Endodermal cell (in vitro differentiated cells): Measurements from ENCODE around the gene MAP7D2. TPM values are rescaled to one million over a fixed set of nuclear protein-coding genes. Genes with fewer than 3 reads are reported as not detected.

ENCODE experiments used
- DNase-seq: peaks from one replicate; pipeline ENCODE4 v3.0.0-alpha.2; 2017
- H3K27ac ChIP-seq: 2 replicates; pipeline ENCODE4 v1.5.1; 2013; ENCODE audit warnings: mild to moderate bottlenecking, low read depth, low read length, moderate library complexity
- H3K27me3 ChIP-seq: 2 replicates; pipeline ENCODE4 v1.6.1; 2013; ENCODE audit warnings: mild to moderate bottlenecking, low read length, moderate library complexity; ENCODE audit not compliant: insufficient read depth, control insufficient read depth, poor library complexity, severe bottlenecking
- H3K36me3 ChIP-seq: 2 replicates; pipeline ENCODE4 v1.7.0; 2013; ENCODE audit warnings: mild to moderate bottlenecking, low read length, moderate library complexity; ENCODE audit not compliant: control insufficient read depth, insufficient read depth
- H3K4me1 ChIP-seq: one replicate; pipeline ENCODE4 v1.7.0; 2013; ENCODE audit warnings: low read length; ENCODE audit not compliant: control insufficient read depth, insufficient read depth
- H3K4me3 ChIP-seq: 2 replicates; pipeline ENCODE4 v1.5.1; 2013; ENCODE audit warnings: mild to moderate bottlenecking, low read length, moderate library complexity
- H3K9ac ChIP-seq: 2 replicates; pipeline ENCODE4 v1.6.1; 2013; ENCODE audit warnings: mild to moderate bottlenecking, low read length, moderate library complexity; ENCODE audit not compliant: poor library complexity, severe bottlenecking; ENCODE audit errors: extremely low read depth
- H3K9me3 ChIP-seq: 2 replicates; pipeline ENCODE4 v1.6.1; 2013; ENCODE audit warnings: mild to moderate bottlenecking, low read length, moderate library complexity; ENCODE audit not compliant: control insufficient read depth
- H3K27ac Mint-ChIP-seq: 2 replicates; pipeline ENCODE4 v1.8.0; 2020; ENCODE audit warnings: mixed read lengths
- H3K27me3 Mint-ChIP-seq: 2 replicates; pipeline ENCODE4 v1.8.0; 2021; ENCODE audit warnings: mild to moderate bottlenecking, mixed read lengths; ENCODE audit not compliant: insufficient read depth
- H3K36me3 Mint-ChIP-seq: 2 replicates; pipeline ENCODE4 v1.8.0; 2020; ENCODE audit warnings: low read depth, mixed read lengths
- H3K4me1 Mint-ChIP-seq: 2 replicates; pipeline ENCODE4 v1.8.0; 2020; ENCODE audit warnings: mixed read lengths
- H3K4me3 Mint-ChIP-seq: 2 replicates; pipeline ENCODE4 v1.8.0; 2020; ENCODE audit warnings: mild to moderate bottlenecking, moderate library complexity, mixed read lengths
- H3K9me3 Mint-ChIP-seq: 2 replicates; pipeline ENCODE4 v1.8.0; 2020; ENCODE audit warnings: mild to moderate bottlenecking, mixed read lengths
- WGBS, 2 experiments: methylation state at CpG; one replicate each; pipeline versions ENCODE4 v1.1.5 to v1.1.7; 2013; ENCODE audit warnings: missing lambda C conversion rate in 2 of 2, mixed read lengths in 1 of 2; ENCODE audit not compliant: insufficient coverage in 1 of 2, insufficient read length in 1 of 2; 5-methylcytosine and 5-hydroxymethylcytosine counted together
- total RNA-seq, 2 donors: library from RNA; stranded (reverse); fragmentation: NEBNext Ultra II Directional in 1 of 2; extraction: Animal tissue kit (Norgen Biotek cat#: 25700) in 1 of 2; gene quantifications; 2 replicates in 1 of 2; 3 replicates in 1 of 2; pipeline ENCODE4 v1.2.1, GENCODE V29; 2021
- TF ChIP-seq, protein P1 (sequence below): fragments of 200-600 bp; sonication (generic); conservative IDR thresholded peaks from 2 replicates; pipeline ENCODE4 v1.5.0; 2021; ENCODE audit warnings: antibody characterized with exemption, mild to moderate bottlenecking

The MAP7D2 gene
- total RNA-seq, 2 donors from 2014 or later: 1.5 to 1.9 TPM

DNA sequence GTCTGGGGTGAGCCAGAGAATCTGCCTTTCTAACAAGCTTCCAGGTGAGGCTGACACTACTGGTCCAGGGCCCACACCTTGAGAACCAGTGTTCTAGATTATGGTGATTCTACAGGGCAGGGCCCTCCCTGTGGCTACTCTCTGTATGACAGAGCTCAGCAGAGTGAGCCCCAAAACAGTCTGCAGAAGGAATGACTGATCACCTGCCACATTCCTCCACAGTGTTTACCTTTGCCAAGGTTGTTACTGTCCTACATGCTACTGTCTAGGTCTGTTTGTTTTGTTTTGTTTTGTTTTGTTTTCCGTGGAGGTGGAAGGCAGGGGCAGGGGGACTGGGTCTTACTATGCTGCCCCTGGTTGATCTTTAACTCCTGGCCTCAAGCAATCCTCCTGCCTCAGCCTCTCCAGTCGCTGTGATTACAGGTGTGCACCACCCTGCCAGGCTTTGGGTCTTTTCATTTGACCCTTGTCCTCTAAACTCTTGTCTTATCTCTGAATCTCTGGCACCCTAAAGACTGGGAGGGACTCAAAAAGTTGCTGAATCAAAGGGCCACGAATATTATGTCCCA lies 45.1 kb downstream of the MAP7D2 start:
- H3K4me3 Mint-ChIP-seq: no peak overlapping the region
- no peak overlapping the region for H3K4me3 ChIP-seq
- peaks cover 2% of the 10 kb centered on the region for H3K4me1 Mint-ChIP-seq
- no peak for DNase-seq
- peaks cover 59% of the 10 kb centered on the region for H3K9me3 Mint-ChIP-seq
- H3K9ac ChIP-seq: no peak overlapping the region
- TF ChIP-seq, protein P1, sequence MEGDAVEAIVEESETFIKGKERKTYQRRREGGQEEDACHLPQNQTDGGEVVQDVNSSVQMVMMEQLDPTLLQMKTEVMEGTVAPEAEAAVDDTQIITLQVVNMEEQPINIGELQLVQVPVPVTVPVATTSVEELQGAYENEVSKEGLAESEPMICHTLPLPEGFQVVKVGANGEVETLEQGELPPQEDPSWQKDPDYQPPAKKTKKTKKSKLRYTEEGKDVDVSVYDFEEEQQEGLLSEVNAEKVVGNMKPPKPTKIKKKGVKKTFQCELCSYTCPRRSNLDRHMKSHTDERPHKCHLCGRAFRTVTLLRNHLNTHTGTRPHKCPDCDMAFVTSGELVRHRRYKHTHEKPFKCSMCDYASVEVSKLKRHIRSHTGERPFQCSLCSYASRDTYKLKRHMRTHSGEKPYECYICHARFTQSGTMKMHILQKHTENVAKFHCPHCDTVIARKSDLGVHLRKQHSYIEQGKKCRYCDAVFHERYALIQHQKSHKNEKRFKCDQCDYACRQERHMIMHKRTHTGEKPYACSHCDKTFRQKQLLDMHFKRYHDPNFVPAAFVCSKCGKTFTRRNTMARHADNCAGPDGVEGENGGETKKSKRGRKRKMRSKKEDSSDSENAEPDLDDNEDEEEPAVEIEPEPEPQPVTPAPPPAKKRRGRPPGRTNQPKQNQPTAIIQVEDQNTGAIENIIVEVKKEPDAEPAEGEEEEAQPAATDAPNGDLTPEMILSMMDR: no peak
- 92% methylated on average over 2 of the region's 3 CpGs; no CpG with 5 or more reads in 1 of the 2 experiments for WGBS, 2 experiments
- no peak overlapping the region for H3K27ac Mint-ChIP-seq
- H3K4me1 ChIP-seq: no peaks in the 10 kb centered on the region
- no peaks in the 10 kb centered on the region for H3K36me3 ChIP-seq
- H3K27me3 ChIP-seq: no peaks in the 10 kb centered on the region
- H3K27ac ChIP-seq: no peak overlapping the region
- H3K9me3 ChIP-seq: no peaks in the 10 kb centered on the region
- no peaks in the 10 kb centered on the region for H3K36me3 Mint-ChIP-seq
- H3K27me3 Mint-ChIP-seq: no peaks in the 10 kb centered on the region

DNA sequence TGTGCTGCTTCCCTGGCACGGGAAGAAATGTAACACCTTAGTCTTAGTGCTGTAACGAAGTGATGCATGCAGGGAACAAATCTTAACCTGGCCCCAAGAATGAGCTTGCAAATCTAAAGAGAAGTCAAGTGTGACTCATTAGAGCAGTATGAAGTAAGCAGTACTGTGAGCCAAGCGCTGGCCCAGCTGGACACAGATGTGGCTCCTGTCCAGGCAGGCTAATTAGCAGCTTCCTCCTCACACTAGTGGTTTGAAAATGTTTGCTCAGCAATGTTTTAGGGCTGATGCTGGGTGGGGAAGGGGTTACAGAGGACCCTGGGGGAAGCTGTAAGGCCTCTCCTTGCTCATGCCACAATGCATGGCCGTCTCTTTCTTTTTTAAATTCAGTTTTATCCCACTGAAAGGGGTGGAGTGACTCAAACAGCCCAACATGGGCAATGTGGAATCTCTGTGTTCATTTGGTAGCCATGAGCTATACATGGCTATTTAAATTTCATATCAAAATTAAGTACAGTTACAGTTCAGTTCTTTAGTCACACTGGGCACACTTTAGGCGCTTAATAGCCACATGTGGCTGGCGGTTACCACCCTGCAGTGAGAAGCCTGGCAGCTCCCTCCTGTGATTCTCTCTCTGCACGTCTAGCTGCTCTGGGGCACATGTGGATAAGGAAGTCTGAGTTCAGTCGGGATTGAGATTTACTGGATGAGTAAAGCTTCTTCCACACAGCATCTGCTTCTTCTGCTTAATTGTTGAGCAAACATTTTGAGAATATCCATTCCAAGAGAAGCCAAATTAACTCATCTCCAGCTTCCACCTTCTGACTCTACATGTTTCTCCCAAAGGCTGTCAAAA lies 48.8 kb downstream of the MAP7D2 start:
- no peak overlapping the region for H3K9ac ChIP-seq
- Mint-ChIP-seq H3K4me1 (peaks cover 2% of the 10 kb centered on the region), H3K27ac (no peak overlapping the region), H3K4me3 (no peak overlapping the region), H3K27me3 (no peaks in the 10 kb centered on the region), H3K9me3 (peaks cover 49% of the 10 kb centered on the region), H3K36me3 (no peaks in the 10 kb centered on the region)
- no peak overlapping the region for H3K27ac ChIP-seq
- H3K4me3 ChIP-seq: no peak overlapping the region
- 20 to 72% methylated on average over 1 to 7 of the region's 8 CpGs for WGBS, 2 experiments
- no peaks in the 10 kb centered on the region for H3K27me3 ChIP-seq
- no peaks in the 10 kb centered on the region for H3K36me3 ChIP-seq
- TF ChIP-seq, protein P1: no peak
- no peaks in the 10 kb centered on the region for H3K9me3 ChIP-seq
- H3K4me1 ChIP-seq: no peaks in the 10 kb centered on the region
- peak; percentile 57 for DNase-seq

- Histone ChIP-seq H3K27ac (no peak overlapping the region), H3K9ac (no peak overlapping the region), H3K4me3 (no peak overlapping the region), H3K4me1 (no peaks in the 10 kb centered on the region), H3K36me3 (no peaks in the 10 kb centered on the region), H3K9me3 (no peaks in the 10 kb centered on the region), H3K27me3 (no peaks in the 10 kb centered on the region)
- no peak for DNase-seq
- 61 to 82% methylated on average over 2 to 6 of the region's 6 CpGs for WGBS, 2 experiments
- H3K36me3 Mint-ChIP-seq: no peaks in the 10 kb centered on the region
- TF ChIP-seq, protein P1: peak; percentile 74
- H3K4me1 Mint-ChIP-seq: peaks cover 2% of the 10 kb centered on the region
- H3K9me3 Mint-ChIP-seq: peaks cover 48% of the 10 kb centered on the region
- H3K27ac Mint-ChIP-seq: peak overlapping the region; percentile 32
- H3K4me3 Mint-ChIP-seq: no peak overlapping the region
- no peaks in the 10 kb centered on the region for H3K27me3 Mint-ChIP-seq
Observed at GRCh38 chrX:20066968-20067708, 49.6 kb downstream of the MAP7D2 start.
